GM21515 (cell line): Measurements from ENCODE around the gene CDC27.
"Not testable (repeated sequence)": the region's sequence is repeated elsewhere in the genome, so short reads cannot be mapped to it uniquely, and the experiment has no call there.

ENCODE experiments used
- ATAC-seq: cut with Tn5 transposase; IDR thresholded peaks from one replicate; pipeline ENCODE4 v1.9.1; 2021; ENCODE audit not compliant: unreplicated experiment

The CDC27 gene

DNA sequence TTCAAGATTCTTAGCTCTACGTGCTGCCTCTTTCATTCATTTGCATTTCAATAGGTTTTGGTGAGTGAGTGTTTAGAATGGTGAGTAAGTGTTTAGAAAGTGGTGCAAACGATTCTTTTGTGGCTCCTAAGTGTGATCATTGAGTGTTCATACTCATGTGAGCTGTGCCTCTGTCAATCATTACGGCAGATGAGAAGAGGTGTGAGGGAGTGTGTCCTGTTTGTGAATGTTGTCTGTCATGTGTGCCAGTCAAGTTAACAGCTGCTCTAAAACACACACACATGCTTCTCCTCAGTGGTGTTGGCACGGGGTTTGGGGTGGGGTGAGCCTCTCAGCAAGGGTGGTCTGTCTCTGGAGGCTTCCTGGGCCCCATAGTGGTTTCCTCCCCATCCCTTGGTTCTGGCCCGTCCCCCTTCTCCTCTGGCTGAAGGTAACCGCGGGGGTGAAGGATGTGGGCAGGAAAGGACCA is 31.5 kb upstream of the CDC27 start:
- no peak for ATAC-seq

- ATAC-seq, result no peak
These were observed 30.8 kb upstream of the CDC27 start for GRCh38 chr17:47219621-47220475.

DNA sequence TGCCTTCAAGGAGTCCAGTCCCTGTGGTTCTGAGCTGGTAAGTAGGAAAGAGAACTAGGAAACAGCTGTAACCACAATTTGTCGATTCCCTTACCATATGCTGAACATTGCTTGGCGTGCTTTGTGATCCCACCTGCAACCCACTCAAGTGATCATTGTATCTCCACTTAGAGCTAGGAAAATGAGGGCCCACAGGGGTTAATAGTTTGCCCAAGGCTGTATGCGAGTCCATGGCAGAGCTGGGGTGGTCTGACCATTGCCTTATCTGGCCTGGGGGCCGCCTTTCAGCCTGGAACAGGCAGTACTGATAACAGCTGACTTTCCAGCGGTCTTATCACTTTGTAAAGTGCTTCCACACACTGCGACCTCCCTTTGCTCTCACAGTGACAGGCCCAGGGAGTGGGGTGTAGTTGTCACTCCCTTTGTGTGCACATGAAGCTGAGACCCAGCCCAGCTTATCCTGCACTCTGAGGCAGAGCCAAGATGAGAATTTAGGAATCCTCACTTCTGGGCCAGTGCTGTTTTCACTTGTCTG is 29.9 kb upstream of the CDC27 start:
- no peak for ATAC-seq

- not testable (repeated sequence) for ATAC-seq
These were observed 28.2 kb upstream of the CDC27 start for GRCh38 chr17:47217279-47217678.

GRCh38 chr17:47216821-47217220 is 27.7 kb upstream of the CDC27 start:
- not testable (repeated sequence) for ATAC-seq

DNA sequence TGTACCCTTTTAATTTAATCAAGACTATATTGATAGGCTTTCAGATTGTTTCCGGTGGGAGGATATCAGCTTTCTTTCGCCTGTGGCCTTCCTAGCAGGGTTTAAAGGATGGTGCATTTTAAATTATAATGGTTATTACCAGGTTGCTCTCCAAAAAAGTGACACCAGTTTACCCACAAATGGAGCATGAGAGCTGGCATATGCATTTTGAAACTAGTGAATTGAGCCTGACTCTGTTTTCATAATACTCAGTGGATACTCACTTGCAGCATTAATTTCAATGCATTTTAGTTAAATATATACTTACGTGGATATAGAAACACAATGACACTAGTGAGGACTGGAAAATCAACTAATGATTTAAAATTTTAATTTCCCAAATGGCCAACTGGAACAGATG is 25.8 kb upstream of the CDC27 start:
- no peak for ATAC-seq

- no peak for ATAC-seq
These were observed 24.4 kb upstream of the CDC27 start for GRCh38 chr17:47213540-47213939.

GRCh38 chr17:47212458-47212857 is 23.4 kb upstream of the CDC27 start:
- no peak for ATAC-seq

- no peak for ATAC-seq
These were observed 21.7 kb upstream of the CDC27 start for GRCh38 chr17:47210779-47211178.

DNA sequence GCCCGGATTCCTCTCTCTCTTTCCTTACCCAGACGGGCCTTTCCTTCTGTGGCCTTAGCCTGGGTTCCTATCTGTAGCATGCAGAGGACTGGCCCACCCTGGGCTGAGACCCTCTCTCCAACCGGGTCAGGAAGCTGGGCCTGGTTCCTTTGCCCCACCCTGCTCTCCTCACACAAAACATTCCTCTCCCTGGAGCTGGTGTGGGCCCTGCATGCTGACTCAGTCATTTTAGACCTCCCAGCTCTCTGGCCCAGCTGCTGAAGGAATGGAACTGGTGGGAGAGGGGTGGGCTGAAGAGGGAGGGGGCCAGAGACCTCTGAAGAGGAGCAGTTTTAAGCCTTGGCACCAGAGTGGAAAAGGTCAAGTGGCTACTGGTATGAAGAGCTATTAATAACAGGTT is 21.0 kb upstream of the CDC27 start:
- no peak for ATAC-seq

- ATAC-seq, result no peak
These were observed 20.4 kb upstream of the CDC27 start for GRCh38 chr17:47209499-47209898.

- no peak for ATAC-seq
These were observed 19.8 kb upstream of the CDC27 start, which contains the start of gene MYL4 for GRCh38 chr17:47208744-47209488. Gene MYL4, plus strand, starts transcription at chr17:47209348. Its CDS starts 75 bp downstream, at chr17:47209423.

- no peak for ATAC-seq
These were observed 18.3 kb upstream of the CDC27 start for GRCh38 chr17:47207143-47208067.

DNA sequence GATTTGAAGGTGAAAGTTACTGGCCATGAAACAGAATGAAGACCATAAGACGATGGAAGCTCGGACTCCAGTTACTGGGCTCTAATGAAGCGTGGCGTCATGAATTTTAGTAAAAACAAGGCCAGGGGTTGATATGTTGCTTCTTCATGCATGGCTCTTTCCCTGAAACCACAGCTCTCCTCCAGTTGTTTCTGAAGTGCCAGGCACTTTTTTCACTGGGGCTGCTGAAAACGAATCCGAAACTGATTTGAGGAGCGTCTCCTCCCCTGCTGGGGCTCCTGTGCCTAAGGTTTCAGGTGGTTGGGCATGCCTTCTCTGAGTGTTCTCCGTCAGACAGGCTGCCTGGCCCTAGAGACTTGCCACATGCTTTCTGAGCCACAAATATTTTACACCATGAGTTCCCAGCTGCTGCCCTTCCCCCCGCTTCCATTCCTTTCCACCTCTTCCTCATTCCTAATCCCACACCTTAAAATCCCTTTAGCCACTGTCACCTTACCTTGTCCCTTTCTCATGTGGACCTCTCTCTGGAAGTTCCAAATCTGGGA is 16.4 kb upstream of the CDC27 start:
- ATAC-seq, result no peak

- no peak for ATAC-seq
These were observed 15.8 kb upstream of the CDC27 start for GRCh38 chr17:47204722-47205418.

DNA sequence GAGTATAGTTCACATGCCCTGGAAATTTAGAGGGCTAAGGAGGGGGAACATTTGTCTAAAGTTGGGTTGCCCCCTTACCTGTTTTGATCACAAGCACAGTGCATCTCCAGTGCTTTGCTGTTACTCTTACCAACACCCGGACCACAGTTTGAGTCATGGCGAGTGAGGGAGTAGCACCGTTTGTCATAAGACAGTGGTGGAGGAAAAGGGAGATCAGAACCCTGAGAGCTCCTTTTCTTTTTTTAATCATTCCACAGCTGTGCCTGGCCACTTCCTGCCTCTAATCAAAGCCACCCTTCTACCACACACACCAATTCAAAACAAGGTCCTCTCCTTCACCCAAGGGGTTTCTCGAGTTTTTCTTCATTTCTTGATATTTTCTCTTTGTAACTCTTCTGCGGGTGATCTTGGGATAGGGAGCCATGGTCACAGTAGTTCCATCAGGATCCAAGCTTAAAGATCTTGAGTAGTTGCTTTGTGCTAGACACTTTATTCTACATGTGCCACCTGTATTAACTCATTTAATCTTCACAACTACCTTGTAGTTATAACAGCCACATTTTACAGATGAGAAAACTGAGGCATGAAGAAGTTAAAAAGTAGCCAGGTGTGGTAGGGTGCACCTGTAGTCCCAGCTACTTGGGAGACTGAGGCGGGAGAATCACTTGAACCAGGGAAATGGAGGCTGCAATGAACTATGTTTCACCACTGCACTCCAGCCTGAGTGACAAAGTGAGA is 15.1 kb upstream of the CDC27 start:
- ATAC-seq, result no peak

- ATAC-seq, result no peak
These were observed 12.1 kb upstream of the CDC27 start for GRCh38 chr17:47201166-47201565.

DNA sequence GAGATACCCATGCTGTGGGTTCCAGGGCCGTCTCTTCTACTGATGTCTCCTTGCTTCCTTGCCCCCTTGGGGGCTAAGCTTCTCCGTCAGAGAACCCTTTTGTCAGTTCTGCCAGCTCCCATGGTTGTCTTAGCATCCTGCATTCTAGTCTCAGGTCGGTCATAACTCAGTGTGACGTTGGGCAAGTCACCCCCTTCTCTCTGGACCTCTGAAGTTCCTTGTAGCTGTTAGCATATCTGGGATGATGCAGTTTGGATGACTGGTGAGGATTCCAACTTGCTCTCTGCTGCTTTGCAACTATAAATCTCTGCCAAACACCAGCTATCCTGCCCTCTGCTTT is 11.2 kb upstream of the CDC27 start:
- no peak for ATAC-seq

DNA sequence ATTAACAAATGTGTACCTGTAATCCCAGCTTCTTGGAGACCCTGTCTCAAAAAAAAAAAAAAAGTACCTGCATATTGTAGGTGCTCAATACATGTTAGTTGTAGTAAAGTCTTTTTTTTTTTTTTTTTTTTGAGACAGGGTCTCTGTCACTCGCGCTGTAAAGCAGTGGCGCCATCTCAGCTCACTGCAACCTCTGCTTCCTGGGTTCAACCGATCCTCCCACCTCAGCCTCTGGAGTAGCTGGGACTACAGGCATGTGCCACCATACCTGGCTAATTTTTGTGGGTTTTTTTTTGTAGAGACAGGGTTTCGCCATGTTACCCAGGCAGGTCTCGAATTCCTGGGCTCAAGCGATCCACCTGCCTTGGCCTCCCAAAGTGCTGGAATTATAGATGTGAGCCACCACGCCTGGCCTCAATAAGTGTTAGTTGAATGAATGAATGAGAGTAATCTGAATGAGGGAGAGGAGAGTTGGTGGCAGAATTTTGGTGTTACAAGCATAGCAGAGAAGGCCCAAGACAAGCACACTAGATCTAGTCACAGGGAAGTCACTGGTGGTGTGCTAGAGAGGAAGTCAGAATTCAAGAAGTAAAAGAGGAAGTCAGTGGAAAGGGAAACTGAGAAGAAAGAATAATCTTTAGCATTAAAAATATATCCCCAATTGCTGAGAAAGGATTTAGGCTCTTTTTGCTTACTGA is 10.7 kb upstream of the CDC27 start:
- ATAC-seq, result no peak
